HG03045 (cell line): ENCODE results near the gene SEL1L3.

Experiments used
- ATAC-seq: cut with Tn5 transposase; IDR thresholded peaks from one replicate; pipeline ENCODE4 v1.9.1; 2021; ENCODE audit warnings: mild to moderate bottlenecking, moderate library complexity; ENCODE audit not compliant: unreplicated experiment

Gene SEL1L3

DNA sequence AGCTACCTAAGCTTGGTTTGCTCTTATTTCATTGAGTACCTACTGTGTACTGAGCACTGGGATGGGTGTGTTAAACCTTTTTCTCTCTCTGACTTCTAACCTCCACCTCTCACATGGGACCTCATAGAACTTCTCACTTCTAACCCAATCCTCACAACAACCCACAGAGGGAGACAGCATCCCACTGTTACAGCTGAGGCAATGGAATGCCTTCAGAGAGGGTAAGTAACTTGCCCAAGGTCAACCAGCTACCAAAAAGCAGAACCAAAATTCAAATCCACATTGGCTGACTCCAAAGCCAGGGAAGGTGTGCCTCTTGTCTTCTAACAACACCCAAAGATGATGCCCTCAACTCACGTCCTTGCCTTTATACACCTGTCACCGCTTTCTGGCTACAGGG, 5.4 kb downstream of the SEL1L3 start:
- no peak for ATAC-seq

DNA sequence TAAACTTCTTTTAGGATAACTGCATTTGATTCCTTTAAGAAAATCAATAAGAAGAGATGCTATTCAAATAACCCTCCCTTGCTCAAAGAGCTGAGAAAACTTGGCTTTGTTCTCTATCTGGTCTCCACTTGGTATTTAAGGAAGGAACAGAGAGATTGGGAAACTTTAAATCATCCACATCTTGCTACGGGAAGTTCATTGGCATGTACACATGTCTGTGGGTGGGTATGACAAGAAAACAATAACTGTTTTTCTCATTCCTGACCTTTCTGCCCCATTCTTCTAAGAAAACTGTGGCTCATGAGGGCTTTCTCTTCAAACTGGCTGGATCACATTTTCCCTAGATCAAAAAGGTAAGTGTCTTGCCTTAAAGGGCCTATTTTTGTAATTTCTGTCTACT, 6.0 kb downstream of the SEL1L3 start:
- ATAC-seq = no peak

DNA sequence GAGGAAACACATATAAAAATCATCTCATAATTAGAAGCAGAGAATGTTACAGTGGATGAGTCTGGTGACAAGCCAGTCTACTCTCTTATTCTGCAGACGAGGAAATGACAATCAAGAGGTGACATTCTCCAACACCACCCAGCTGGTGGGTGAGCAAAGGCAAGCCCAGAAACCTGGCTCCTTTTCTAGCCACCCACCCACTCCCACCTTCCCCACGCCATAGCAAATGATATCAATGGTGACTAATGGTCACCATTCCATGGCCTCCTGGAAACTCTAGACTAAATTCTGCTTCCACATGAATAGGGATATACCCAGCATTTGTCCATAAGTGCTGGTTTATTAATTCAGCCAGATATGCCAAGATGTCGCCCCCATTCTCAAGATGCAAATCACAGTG, 10.7 kb downstream of the SEL1L3 start:
- ATAC-seq = no peak

DNA sequence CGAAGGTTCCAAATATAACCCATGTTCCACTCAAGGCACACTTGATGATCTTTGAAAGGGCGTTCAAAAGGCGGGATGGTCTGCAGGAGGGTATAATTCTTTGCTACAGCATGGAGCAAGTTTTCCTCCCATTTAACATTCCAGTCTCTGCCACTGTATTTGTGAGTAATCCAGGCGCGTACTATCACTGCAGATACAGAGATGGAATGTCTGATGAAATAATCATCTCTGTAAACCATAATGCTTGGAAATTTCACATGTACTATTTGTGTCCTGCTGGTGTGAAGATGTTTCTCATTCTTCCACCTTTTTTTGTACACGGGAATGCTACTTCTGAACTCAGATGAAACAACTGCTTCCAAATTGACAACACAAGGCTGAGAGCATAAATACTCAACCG, 15.5 kb downstream of the SEL1L3 start:
- ATAC-seq = no peak

DNA sequence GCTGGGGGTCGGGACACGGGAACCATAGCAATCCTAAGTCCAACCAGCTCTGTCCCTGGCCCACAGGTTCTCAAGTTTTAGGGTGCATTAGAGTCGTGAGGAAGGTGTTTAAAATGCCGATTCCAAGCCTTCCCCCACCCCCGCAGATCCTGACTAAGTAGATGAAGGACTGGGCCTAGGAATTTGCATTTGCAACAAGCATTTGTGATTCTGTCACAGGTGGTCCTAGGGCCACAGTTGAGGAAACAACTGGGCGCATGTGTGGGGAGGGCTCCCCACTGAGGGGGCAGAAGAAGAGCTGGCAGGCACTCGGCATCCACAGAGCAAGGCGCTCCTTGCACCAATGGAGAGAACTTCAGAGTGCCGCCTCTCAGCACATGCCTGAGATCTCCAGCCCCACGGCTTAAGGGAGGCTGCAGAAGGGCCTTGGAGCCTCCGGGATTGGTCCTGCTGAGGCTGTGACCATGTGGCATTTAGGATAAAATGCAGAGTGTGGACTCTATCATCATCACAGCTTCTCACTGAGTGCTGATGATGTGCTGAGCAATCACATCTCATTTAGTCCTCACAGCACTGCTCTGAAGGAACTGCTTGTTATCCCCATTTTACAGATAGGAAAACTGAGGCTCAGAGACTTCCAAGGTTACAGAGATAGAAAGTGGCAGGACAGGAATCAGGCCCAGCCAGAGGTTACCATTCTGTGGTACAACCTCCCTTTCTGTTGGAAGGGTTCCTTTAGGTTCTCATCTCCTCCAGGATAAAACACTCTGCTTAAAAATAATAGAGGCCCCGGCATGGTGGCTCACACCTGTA, 16.7 kb downstream of the SEL1L3 start:
- ATAC-seq = no peak

DNA sequence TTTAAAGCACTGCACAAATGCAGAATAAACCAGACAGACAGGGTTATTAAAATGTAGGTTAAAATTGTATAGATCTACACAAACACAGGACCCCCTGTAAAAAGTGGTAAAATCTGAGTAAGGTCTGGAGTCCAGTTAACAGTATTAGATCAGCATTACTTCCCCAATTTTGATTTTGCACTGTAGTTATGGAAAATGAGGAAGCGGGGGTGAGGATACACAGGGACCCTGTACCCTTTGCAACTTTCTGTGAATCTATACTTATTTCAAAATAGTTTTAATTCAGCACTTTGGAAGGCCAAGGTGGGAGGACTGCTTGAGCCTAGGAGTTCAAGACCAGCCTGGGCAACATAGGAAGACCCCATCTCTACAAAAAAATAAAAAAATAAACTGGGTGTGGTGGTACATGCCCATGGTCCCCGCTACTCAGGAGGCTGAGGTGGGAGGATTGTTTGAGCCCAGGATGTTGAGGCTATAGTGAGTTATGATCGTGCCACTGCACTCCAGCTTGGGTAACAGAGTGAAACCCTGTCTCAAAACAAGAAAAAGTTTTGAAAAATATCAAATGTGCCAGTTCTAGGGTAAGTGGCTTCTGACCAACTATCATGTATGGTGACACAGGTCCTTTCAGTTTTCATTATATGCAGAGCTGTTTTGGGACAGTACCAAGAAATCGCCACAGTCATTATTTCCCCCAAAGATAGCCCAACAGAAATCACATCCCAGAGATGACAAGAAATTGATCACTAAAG, 17.7 kb downstream of the SEL1L3 start:
- no peak for ATAC-seq

DNA sequence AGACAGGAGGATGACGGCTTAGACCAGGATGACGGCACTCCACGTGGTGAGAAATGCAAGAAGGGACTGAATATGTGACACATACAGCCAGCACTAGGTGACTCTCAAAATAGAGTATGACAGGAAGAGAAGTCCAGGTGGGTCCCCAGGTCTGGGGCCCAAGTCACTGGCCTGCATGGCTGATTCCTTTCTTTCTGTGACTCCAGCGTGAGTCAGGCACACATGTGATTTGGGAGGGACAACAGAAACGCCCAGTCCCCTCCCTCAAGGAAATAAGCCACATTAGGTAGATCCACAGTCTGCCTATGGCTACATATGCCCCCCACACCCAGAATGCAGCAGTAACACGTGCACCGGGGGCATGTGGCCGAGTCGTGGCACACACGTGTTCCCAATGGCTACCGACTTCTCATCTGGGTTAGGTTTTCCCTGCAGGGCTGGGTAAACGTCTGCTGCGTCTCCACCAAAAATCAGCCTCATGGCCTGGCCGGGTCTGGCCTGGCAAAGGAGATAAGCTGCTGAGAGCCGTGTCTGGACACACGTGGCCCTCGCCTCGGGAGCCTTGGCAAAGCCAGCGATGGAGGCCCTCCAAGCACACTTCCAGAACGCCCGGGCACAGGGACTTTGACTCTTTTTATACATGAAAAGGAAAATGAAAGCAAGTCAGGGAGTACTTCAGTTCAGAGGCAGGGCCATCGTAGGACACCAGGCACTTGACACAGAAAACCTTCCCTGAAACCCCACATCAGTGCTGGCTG, 19.3 kb downstream of the SEL1L3 start:
- ATAC-seq = peak; percentile 66

DNA sequence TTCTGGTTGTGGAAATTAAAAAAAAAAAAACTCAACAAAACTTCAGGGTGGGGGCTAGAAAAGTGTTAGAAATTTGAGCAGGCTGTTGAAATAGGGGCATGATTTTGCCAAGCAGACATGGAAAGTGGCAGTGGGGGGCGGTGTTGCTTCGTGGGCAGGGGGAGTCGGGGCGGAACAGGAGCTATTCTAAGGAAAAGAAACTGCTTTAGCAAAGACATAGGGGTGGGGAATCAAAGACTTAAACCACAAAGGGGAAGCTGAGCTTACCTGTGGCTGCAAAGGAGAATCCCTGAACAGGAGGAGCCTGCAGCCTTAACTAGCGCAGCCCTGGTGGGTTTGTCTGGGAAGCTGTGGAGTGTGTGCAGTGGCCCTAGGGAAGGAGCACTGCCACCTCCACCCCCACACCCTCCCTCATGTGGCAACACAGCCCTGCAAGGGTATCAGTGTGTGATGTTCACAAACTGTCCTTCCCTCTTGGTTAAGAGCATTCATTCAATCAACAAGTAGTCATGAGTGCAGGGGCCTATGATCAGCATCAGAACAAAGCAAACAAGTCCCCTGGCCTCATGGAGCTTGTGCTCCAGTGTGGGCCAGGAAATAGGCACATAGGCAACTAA, 20.5 kb downstream of the SEL1L3 start:
- peak; percentile 48 for ATAC-seq

DNA sequence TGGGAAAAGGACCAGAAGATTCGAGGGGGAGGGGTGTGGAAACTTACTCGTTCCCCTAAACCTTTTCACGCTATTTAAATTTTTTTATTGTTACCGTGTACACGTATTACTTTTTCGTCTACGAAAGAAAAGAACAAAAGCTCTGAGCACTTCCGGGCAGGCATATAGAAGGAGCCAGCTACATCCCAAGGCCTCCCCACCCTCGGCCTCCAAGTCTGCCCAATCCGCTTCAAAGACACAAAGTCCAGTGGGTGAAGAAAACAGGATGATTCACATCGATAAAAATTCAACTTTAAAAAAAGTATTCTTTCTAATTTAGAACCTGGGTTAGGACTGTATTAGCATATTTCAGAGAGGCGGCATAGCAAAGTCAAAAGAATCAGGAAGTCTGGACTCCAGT, 23.1 kb downstream of the SEL1L3 start:
- ATAC-seq = no peak

DNA sequence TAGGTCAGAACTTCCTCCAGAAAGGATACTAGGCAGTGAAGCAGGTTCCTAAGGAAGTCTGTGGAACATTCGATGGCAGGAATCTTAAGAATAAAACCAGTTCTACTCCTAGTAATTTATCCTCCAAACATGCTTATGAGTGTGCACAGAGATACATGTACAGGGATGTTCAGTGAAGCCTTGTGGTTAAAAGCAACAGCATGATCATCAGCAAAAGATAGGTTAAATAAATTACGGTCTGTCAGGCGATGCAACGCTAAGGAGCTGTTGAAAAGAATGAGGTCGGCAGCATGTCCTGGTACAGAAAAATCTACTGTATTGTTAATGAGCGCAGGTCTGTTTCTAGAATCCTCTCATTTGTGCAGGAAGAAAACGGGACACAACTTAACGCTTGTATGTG, 23.6 kb downstream of the SEL1L3 start:
- ATAC-seq = no peak

DNA sequence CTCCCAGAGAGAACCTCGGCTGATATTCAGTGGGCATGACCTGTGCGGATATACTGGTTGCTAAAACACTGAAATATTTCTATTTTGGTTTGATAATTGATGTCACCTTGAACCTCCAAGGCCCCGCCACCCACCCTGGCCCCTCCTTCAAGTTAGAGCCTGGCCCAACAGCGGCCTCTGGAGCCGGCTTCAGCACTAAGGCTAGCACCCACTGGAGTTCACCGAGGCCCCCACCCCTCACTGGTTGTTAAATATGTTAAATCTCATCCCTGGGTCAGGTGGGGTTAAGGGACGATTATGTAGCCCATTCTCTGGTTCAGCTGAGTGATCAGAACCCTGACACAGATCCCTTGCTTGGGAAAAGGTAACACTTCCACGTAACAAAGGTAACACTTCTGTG, 24.3 kb downstream of the SEL1L3 start:
- no peak for ATAC-seq

DNA sequence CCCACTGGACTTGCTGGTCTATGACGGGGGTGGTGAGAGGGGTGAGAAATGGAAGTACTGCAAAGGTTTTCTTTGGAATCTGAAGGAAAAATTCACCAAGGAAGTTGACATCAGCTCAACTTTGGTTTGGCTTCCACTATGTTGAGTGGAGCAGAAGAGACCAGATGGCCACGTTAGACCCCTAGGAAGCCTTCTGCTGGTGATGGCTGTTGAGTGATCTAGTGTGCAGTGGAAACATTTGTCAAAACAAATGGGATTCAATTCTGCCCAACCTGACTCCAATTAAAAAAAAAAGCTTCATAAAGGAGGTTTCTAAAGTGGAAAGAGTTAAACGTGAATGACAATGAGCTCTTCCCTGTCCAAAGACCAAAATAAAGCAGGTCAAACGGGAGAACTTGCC, 25.7 kb downstream of the SEL1L3 start:
- ATAC-seq = no peak

DNA sequence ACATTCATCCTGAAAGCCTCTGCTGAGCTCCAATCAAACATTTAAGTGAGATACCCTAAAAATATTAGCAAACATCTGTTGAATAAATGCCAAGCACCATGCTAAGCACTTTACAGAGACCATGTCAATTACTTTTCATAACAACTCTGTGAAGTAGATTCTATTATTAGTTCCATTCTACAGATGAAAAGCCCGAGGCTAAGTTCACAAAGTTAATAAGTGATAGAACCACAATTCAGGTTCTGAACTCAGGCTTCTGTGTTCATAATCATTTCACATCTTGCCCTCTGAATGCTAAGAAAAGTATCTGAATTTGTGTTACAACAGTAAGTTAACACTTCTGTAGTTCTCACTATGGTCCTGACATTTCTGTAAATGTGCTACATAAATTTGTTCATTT, 27.4 kb downstream of the SEL1L3 start:
- no peak for ATAC-seq

DNA sequence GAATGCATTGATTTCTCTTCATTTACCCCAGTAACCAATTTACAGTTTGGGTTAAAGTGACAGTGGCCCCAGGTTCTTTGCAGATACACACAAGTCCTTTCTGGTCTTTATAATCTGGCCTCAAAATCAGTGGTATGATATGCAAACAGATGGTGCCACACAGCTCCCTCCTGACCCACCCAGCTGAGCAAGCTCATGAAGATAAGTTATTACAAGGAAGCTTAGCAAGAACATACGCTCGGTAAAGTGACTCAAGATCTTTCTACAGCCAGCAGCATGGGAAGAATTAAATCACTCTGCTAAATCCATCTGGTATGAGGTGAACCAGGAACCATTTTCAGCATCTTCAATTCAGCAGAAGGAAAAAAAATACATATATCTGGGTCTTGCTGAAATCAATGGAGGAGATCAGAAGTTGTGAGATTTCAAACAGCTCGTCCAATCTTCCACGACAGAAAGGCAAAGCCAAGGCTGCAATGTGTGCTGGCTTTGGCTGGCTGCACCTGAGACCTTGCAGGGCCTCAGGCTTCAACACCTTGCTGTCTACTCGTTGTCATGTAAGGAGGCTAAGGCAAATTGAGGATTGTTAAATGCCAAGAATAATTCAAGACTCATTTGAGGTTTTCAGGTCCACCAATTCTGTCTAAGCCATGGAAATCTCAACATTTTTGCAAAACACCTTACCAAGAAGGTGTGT, 28.2 kb downstream of the SEL1L3 start:
- ATAC-seq = no peak

DNA sequence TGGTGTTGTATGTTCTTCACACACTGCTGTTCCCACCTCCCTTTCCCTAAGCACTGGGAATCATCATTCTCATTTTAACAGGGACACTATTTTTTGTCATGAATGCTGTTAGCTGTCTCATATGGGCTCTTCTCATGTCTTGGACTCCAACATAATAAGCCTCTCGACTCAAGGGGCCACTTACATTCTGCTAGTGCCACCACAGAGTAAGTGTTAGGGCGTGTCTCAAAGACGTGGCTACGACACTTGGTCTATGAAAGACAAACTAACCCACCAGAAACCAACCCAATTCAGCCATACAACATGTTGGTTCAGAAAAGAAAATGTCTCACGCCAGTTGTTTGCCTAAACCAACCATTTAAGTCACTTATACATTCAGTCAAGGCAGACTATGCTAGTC, 32.2 kb downstream of the SEL1L3 start:
- no peak for ATAC-seq

DNA sequence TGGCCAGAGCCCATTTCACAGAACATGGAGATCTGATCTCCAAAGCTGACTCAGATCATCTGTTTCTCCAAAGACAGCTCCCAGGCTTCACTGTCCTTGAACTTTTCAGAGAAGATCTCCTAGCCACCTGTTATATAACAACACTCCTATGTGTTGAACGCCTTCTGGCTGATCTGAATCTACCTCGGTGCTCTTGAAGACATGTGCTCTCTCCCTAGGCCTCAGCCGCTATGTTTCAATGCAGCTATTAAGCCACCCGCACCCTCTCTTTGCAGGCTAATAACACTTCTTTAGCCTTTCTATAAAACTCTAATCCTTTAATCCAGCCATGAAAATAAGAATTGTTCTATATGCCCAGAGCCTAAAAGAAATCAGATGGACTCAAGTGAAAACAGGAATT, 34.9 kb downstream of the SEL1L3 start:
- ATAC-seq = no peak

DNA sequence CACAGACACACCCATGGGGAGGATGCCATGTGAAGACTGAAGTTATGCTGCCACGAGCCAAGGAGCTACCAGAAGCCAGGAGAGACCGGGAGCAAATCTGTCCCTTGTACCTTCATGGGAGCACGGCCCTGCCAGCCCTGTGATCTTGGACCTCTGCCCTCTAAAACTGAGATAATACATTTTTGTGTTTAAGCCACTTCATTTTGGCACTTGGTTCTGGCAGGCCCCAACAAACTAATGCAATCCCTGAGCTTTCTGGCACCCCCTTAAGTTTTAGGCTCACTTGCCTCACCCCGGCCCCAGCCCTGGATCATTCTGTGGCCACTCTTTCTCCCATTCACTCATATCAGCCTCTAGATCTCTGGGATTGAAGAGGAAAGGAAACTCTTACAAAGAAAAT, 35.4 kb downstream of the SEL1L3 start:
- ATAC-seq = no peak

DNA sequence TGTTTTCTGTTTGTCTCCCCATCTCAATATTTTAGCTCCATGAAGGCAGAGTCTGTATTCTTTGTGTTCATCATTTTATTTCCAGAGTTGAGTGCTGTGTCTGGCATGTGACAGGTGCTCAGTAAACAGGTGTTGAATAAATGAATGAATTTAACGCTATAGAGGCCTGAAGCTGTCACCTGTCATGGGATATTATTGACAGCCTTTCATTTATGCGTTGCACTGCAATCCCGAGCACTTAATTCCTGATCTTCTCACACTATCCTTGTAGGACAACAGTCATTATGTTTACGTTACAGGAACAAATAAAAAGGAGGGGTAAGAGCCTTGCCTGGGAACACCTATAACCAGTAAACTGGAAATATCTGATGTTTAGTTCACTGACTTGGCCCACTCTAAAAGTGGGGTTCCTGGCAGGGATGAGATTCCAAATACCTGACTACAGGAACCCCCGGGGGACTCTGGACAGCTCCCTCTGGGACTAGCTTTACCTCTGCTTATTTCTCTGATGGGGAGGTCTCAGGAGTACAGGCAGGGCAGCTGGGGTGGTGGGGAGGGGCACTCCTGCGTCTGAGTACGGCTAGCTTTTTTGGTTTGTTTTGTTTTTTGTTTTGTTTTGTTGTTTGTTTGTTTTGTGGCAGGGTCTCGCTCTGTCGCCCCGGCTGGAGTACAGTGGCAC, 36.6 kb downstream of the SEL1L3 start:
- no peak for ATAC-seq

DNA sequence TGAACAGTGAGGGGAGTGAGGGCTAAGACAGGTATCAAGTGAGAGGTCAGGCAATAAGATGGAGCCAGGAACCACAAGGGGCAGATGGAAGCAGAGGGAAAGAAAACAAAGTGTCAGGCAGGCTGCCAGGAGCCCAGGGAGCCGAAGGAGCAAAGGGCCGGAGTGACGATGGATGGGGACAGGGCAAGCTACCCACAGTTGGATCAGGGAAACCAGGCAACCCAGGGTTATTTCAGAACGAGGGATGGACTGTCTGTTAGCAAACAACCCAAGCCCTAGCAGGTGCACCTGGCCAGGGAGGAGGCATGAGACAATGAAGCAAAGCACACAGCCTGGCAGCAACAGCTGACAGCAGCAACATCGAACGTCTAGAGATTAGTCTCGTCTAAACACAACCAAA, 39.2 kb downstream of the SEL1L3 start:
- ATAC-seq = no peak

DNA sequence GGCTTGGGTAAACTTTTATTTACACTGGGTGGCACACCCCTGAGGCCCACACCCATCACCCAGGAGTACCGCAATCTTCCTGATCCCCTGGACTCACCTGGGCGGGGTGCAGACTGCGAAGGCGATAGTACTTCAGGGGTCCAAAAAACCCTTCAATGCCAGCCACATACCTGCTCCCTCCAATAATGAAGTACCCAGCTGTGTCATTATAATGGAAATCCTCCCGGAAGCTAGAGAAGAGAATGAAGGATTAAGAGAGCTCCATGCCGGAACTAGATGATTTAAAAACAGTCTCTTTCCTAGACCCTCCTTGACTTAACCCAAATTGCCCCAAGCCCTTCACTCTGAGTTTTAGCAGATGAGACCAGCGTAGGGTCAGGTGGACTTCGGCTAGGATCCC, 40.9 kb downstream of the SEL1L3 start:
- ATAC-seq = no peak
